Transverse colon (tissue), 4 donors: ENCODE results near the gene KLF13. TPM values are rescaled to one million over a fixed set of nuclear protein-coding genes. Genes with fewer than 3 reads are reported as not detected.

Experiments
- DNase-seq: peaks from one replicate; pipeline ENCODE4 v3.0.0-alpha.2; 2019
- H3K27ac ChIP-seq, 4 donors: fragments of 200-600 bp; sonication (generic); 2 replicates each; pipeline ENCODE4 v1.5.1; 2016 to 2018; ENCODE audit warnings: inconsistent platforms in 4 of 4
- H3K27me3 ChIP-seq: fragments of 200-600 bp; sonication (generic); 2 replicates; pipeline ENCODE4 v1.5.1; 2017; ENCODE audit warnings: inconsistent platforms
- H3K36me3 ChIP-seq, 4 donors: fragments of 200-600 bp; sonication (generic); 2 replicates each; pipeline ENCODE4 v1.5.1; 2017 to 2019; ENCODE audit warnings: inconsistent platforms in 4 of 4
- H3K4me1 ChIP-seq, 4 donors: fragments of 200-600 bp; sonication (generic); 2 replicates each; pipeline ENCODE4 v1.5.1; 2017 to 2020; ENCODE audit warnings: inconsistent platforms in 4 of 4
- H3K4me3 ChIP-seq, 4 donors: fragments of 200-600 bp; sonication (generic); 1 replicate in 1 of 4; 2 replicates in 3 of 4; pipeline versions ENCODE4 v1.5.1 to v1.6.1; 2017 to 2019; ENCODE audit warnings: inconsistent platforms in 4 of 4
- H3K9me3 ChIP-seq, 2 donors: fragments of 200-600 bp; sonication (generic); 2 replicates each; pipeline ENCODE4 v1.5.1; 2017 to 2019; ENCODE audit warnings: inconsistent platforms in 2 of 2
- EP300 ChIP-seq: sonication (generic); formaldehyde crosslinking; IDR thresholded peaks from one replicate; pipeline ENCODE4 v1.6.1; 2017; ENCODE audit warnings: antibody characterized with exemption, low read depth
- POLR2A ChIP-seq: fragments of 450-650 bp; IDR thresholded peaks from one replicate; pipeline ENCODE4 v1.6.1; 2016; ENCODE audit warnings: antibody characterized with exemption, mild to moderate bottlenecking, moderate library complexity
- POLR2AphosphoS5 ChIP-seq, 3 donors: sonication (generic); formaldehyde crosslinking; IDR thresholded peaks; one replicate each; pipeline ENCODE4 v1.6.1; 2016; ENCODE audit warnings: antibody characterized with exemption in 3 of 3
- WGBS, 2 donors: methylation state at CpG; one replicate each; pipeline ENCODE4 v1.1.5; 2018; ENCODE audit warnings: low coverage in 1 of 2; 5-methylcytosine and 5-hydroxymethylcytosine counted together
- in situ Hi-C, 4 donors: fragments of 200-750 bp; cut with MboI; loops; one replicate each; pipeline versions ENCODE4 v1.15.0 to v1.15.1; 2017; ENCODE audit warnings: low sequenced_read_pairs in 3 of 4, low pct_ligation_motif_present in 1 of 4, low pct_unique_long_range_greater_than_20kb in 1 of 4
- intact Hi-C: fragments of 100-400 bp; cut with DNase I; formaldehyde crosslinking; loops from one replicate; pipeline ENCODE4 v1.15.1; 2023; ENCODE audit warnings: low total_unique reads
- total RNA-seq, 4 donors: library from RNA; depleted of rRNA; stranded (reverse); fragments of >200 nt; gene quantifications; one replicate each; pipeline ENCODE4 v1.1.0, GENCODE V29; 2016
- TF ChIP-seq, protein P1 (sequence below), 5 experiments: fragments of 200-600 bp in 3 of 5; fragments of 450-650 bp in 2 of 5; sonication (generic) in 3 of 5; IDR thresholded peaks; 1 replicate in 2 of 5; 2 replicates in 3 of 5; pipeline ENCODE4 v1.5.1; 2016 to 2017; ENCODE audit warnings: antibody characterized with exemption in 5 of 5, inconsistent platforms in 3 of 5, mild to moderate bottlenecking in 2 of 5, moderate library complexity in 1 of 5

Gene KLF13
- total RNA-seq, 4 donors from 2014 or later: 39.0 to 81.2 (median 68.8) TPM

GRCh38 chr15:31321418-31321817 is 5.2 kb upstream of the KLF13 start:
- Histone ChIP-seq H3K9me3 (no peaks in the 10 kb centered on the region), H3K36me3 (no peaks in the 10 kb centered on the region), H3K27ac (no peak overlapping the region), H3K4me1 (peaks cover 7 to 12% (median 9%) of the 10 kb centered on the region in 4 donors), H3K27me3 (no peaks in the 10 kb centered on the region), H3K4me3 (no peak overlapping the region)
- 97 to 100% methylated on average over 2 of the region's 2 CpGs for WGBS, 2 donors
- TF ChIP-seq EP300 (no peak), POLR2AphosphoS5 (IDR thresholded peaks at IDR 0.05) (no peak), POLR2A (no peak)
- TF ChIP-seq, protein P1, sequence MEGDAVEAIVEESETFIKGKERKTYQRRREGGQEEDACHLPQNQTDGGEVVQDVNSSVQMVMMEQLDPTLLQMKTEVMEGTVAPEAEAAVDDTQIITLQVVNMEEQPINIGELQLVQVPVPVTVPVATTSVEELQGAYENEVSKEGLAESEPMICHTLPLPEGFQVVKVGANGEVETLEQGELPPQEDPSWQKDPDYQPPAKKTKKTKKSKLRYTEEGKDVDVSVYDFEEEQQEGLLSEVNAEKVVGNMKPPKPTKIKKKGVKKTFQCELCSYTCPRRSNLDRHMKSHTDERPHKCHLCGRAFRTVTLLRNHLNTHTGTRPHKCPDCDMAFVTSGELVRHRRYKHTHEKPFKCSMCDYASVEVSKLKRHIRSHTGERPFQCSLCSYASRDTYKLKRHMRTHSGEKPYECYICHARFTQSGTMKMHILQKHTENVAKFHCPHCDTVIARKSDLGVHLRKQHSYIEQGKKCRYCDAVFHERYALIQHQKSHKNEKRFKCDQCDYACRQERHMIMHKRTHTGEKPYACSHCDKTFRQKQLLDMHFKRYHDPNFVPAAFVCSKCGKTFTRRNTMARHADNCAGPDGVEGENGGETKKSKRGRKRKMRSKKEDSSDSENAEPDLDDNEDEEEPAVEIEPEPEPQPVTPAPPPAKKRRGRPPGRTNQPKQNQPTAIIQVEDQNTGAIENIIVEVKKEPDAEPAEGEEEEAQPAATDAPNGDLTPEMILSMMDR (IDR thresholded peaks at IDR 0.05): no peak
- DNase-seq: no peak
- in situ Hi-C loops (loop anchor here in 2 of 4 donors (10.0 to 25.0 kb wide), 2 partner anchors 107 to 109 kb away; no protein-coding TSS in a partner anchor), intact Hi-C loops (no loop called here)

- Histone ChIP-seq H3K4me1 (peaks cover 7 to 12% (median 9%) of the 10 kb centered on the region in 4 donors), H3K27ac (no peak overlapping the region), H3K9me3 (no peaks in the 10 kb centered on the region), H3K36me3 (no peaks in the 10 kb centered on the region), H3K4me3 (no peak overlapping the region), H3K27me3 (no peaks in the 10 kb centered on the region)
- no peak for DNase-seq
- 75 to 78% methylated on average over 1 to 6 of the region's 6 CpGs for WGBS, 2 donors
- intact Hi-C loops (no loop called here), in situ Hi-C loops (loop anchor here in 2 of 4 donors (10.0 to 25.0 kb wide), 2 partner anchors 108 to 110 kb away; no protein-coding TSS in a partner anchor)
- TF ChIP-seq POLR2AphosphoS5 (IDR thresholded peaks at IDR 0.05): no peak
- no peak for TF ChIP-seq EP300
- TF ChIP-seq POLR2A: no peak
- TF ChIP-seq, protein P1 (IDR thresholded peaks at IDR 0.05): no peak
Measured at GRCh38 chr15:31322504-31322903, 4.1 kb upstream of the KLF13 start.

GRCh38 chr15:31323627-31324026 is 3.0 kb upstream of the KLF13 start:
- Histone ChIP-seq H3K27ac (peak overlapping the region in 2 of 4 donors; percentile 100), H3K9me3 (no peaks in the 10 kb centered on the region), H3K4me1 (peaks cover 7 to 15% (median 9%) of the 10 kb centered on the region in 4 donors), H3K4me3 (no peak overlapping the region), H3K36me3 (no peaks in the 10 kb centered on the region), H3K27me3 (no peaks in the 10 kb centered on the region)
- no peak for DNase-seq
- intact Hi-C loops (no loop called here), in situ Hi-C loops (loop anchor here in 2 of 4 donors (10.0 to 25.0 kb wide), 2 partner anchors 109 to 111 kb away; no protein-coding TSS in a partner anchor)
- TF ChIP-seq, protein P1 (IDR thresholded peaks at IDR 0.05): no peak
- TF ChIP-seq POLR2AphosphoS5 (IDR thresholded peaks at IDR 0.05) (no peak), EP300 (no peak), POLR2A (no peak)
- WGBS, 2 donors: 88% methylated on average over 3 of the region's 3 CpGs; no CpG with 5 or more reads in 1 of the 2 donors

DNA sequence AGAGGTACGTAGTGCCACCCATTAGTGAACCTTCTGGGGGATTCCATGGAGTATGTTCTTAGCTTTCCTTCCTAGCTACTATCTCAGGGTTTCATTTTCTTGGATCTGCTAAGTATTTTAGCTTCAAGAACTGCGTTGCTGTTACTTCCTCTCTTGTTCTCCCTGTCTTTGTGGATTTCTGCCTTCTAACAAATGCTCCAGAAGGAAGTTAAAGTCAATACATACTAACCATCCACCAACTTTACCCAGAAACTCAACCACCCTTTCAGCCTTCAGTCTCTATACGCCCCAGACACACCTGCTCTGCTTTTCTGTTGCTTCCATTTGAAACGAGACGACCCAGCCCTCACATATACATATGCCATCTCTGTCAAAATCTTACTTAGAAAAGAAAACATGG is 2.4 kb upstream of the KLF13 start:
- Histone ChIP-seq H3K27me3 (no peaks in the 10 kb centered on the region), H3K4me3 (no peak overlapping the region), H3K36me3 (no peaks in the 10 kb centered on the region), H3K9me3 (no peaks in the 10 kb centered on the region), H3K4me1 (peaks cover 8 to 20% (median 14%) of the 10 kb centered on the region in 4 donors), H3K27ac (peak overlapping the region in 3 of 4 donors; percentile 99 to 100 (median 100))
- no peak for TF ChIP-seq EP300
- TF ChIP-seq, protein P1 (IDR thresholded peaks at IDR 0.05): no peak
- no peak for TF ChIP-seq POLR2A
- TF ChIP-seq POLR2AphosphoS5 (IDR thresholded peaks at IDR 0.05): no peak
- DNase-seq: no peak
- WGBS, 2 donors: 82 to 88% methylated on average over 3 to 4 of the region's 5 CpGs
- intact Hi-C loops (no loop called here), in situ Hi-C loops (loop anchor here in 2 of 4 donors (10.0 to 25.0 kb wide), 2 partner anchors 109 to 112 kb away; no protein-coding TSS in a partner anchor)
